Measurements from ENCODE around the gene EEF1G. TPM values are rescaled to one million over a fixed set of nuclear protein-coding genes. Genes with fewer than 3 reads are reported as not detected.

Gene EEF1G
- total and polyA plus RNA-seq, 2 of the 13 experiments (the other 11 are each of a cell fraction or from before 2014, with no cell fraction given): 1,787 to 2,144 TPM

DNA sequence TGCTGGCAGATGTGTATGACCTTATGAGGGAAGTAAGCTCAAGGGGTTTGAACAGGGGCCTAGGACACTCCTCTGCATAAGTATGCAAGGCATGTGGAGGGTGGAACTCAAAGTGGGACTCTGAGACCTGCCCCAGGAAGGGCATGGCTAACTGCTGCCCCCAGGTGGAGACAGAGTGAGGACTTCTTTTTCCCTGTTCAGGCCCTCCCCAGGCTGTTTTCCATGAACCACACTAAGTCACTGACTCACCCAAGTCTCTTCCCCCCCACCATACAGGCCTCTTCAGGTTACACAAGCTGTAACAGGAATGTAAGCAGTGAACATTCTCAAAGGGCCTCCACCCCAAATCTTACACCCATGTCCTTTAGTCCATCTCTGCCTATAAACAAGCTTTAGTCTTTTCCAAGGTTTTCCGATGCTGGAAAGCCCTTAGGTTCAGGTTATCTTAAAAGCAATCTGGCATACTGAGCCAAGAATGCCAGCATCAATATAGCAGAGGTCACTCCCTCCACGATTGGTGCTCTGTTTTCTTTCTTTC is 13.1 kb downstream of the EEF1G start (continued):
- TF ChIP-seq, protein P1, sequence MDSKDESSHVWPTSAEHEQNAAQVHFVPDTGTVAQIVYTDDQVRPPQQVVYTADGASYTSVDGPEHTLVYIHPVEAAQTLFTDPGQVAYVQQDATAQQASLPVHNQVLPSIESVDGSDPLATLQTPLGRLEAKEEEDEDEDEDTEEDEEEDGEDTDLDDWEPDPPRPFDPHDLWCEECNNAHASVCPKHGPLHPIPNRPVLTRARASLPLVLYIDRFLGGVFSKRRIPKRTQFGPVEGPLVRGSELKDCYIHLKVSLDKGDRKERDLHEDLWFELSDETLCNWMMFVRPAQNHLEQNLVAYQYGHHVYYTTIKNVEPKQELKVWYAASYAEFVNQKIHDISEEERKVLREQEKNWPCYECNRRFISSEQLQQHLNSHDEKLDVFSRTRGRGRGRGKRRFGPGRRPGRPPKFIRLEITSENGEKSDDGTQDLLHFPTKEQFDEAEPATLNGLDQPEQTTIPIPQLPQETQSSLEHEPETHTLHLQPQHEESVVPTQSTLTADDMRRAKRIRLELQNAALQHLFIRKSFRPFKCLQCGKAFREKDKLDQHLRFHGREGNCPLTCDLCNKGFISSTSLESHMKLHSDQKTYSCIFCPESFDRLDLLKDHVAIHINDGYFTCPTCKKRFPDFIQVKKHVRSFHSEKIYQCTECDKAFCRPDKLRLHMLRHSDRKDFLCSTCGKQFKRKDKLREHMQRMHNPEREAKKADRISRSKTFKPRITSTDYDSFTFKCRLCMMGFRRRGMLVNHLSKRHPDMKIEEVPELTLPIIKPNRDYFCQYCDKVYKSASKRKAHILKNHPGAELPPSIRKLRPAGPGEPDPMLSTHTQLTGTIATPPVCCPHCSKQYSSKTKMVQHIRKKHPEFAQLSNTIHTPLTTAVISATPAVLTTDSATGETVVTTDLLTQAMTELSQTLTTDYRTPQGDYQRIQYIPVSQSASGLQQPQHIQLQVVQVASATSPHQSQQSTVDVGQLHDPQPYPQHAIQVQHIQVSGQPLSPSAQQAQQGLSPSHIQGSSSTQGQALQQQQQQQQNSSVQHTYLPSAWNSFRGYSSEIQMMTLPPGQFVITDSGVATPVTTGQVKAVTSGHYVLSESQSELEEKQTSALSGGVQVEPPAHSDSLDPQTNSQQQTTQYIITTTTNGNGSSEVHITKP (CRISPR knock-in tag; IDR thresholded peaks at IDR 0.05; ENCODE audit: low read depth): peak; percentile 30; the same call in 1 of the 2 replicates
- TF ChIP-seq MAZ (IDR thresholded peaks at IDR 0.05; ENCODE audit: borderline replicate concordance, low read depth, low read length): no peak
- 0 out of 2 replicates have a peak, but pooled peaks have one; percentile 25 for TF ChIP-seq MAZ (CRISPR knock-in tag; IDR thresholded peaks at IDR 0.05; ENCODE audit: low read depth)
- no peak for TF ChIP-seq NCOA2 (CRISPR knock-in tag; IDR thresholded peaks at IDR 0.05)
- peak; percentile 14; the same call in 1 of the 2 replicates for TF ChIP-seq HOXA3 (CRISPR knock-in tag; IDR thresholded peaks at IDR 0.05)
- TF ChIP-seq, protein P2, sequence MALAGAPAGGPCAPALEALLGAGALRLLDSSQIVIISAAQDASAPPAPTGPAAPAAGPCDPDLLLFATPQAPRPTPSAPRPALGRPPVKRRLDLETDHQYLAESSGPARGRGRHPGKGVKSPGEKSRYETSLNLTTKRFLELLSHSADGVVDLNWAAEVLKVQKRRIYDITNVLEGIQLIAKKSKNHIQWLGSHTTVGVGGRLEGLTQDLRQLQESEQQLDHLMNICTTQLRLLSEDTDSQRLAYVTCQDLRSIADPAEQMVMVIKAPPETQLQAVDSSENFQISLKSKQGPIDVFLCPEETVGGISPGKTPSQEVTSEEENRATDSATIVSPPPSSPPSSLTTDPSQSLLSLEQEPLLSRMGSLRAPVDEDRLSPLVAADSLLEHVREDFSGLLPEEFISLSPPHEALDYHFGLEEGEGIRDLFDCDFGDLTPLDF (CRISPR knock-in tag; IDR thresholded peaks at IDR 0.05): no peak
- no peak for TF ChIP-seq SMAD1 (CRISPR knock-in tag; IDR thresholded peaks at IDR 0.05; ENCODE audit: borderline replicate concordance, low read depth)
- TF ChIP-seq NONO (IDR thresholded peaks at IDR 0.05): no peak
- peak; percentile 50; the same call in 1 of the 2 replicates for TF ChIP-seq NONO (CRISPR knock-in tag; conservative IDR thresholded peaks at IDR 0.05)
- TF ChIP-seq NCOA5 (CRISPR knock-in tag; IDR thresholded peaks at IDR 0.05): no peak
- TF ChIP-seq MIXL1 (CRISPR knock-in tag; IDR thresholded peaks at IDR 0.05): 0 out of 2 replicates have a peak, but pooled peaks have one; percentile 36
- TF ChIP-seq NFATC3 (CRISPR knock-in tag; IDR thresholded peaks at IDR 0.05): no peak
- TF ChIP-seq GATAD1 (CRISPR knock-in tag; IDR thresholded peaks at IDR 0.05): 0 out of 2 replicates have a peak, but pooled peaks have one; percentile 48
- no peak for TF ChIP-seq ZNF720 (CRISPR knock-in tag; IDR thresholded peaks at IDR 0.05)
- TF ChIP-seq, protein P3, sequence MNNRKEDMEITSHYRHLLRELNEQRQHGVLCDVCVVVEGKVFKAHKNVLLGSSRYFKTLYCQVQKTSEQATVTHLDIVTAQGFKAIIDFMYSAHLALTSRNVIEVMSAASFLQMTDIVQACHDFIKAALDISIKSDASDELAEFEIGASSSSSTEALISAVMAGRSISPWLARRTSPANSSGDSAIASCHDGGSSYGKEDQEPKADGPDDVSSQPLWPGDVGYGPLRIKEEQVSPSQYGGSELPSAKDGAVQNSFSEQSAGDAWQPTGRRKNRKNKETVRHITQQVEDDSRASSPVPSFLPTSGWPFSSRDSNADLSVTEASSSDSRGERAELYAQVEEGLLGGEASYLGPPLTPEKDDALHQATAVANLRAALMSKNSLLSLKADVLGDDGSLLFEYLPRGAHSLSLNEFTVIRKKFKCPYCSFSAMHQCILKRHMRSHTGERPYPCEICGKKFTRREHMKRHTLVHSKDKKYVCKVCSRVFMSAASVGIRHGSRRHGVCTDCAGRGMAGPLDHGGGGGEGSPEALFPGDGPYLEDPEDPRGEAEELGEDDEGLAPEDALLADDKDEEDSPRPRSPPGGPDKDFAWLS (CRISPR knock-in tag; IDR thresholded peaks at IDR 0.05; ENCODE audit: borderline replicate concordance): no peak
- peak; percentile 71; the same call in 1 of the 3 replicates for TF ChIP-seq MXI1 (IDR thresholded peaks at IDR 0.05; ENCODE audit: borderline replicate concordance, low read depth, low read length)
- no peak for TF ChIP-seq TEAD2 (CRISPR knock-in tag; IDR thresholded peaks at IDR 0.05)
- TF ChIP-seq, protein P4, sequence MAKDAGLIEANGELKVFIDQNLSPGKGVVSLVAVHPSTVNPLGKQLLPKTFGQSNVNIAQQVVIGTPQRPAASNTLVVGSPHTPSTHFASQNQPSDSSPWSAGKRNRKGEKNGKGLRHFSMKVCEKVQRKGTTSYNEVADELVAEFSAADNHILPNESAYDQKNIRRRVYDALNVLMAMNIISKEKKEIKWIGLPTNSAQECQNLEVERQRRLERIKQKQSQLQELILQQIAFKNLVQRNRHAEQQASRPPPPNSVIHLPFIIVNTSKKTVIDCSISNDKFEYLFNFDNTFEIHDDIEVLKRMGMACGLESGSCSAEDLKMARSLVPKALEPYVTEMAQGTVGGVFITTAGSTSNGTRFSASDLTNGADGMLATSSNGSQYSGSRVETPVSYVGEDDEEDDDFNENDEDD (CRISPR knock-in tag; IDR thresholded peaks at IDR 0.05; ENCODE audit: borderline replicate concordance): no peak
- TF ChIP-seq ZNF274 (CRISPR knock-in tag; IDR thresholded peaks at IDR 0.05): no peak
- no peak for TF ChIP-seq ZNF329 (CRISPR knock-in tag; IDR thresholded peaks at IDR 0.05; ENCODE audit: low read depth)
- TF ChIP-seq ZNF614 (CRISPR knock-in tag; IDR thresholded peaks at IDR 0.05; ENCODE audit: borderline replicate concordance): no peak
- 0 out of 2 replicates have a peak, but pooled peaks have one; percentile 63 for TF ChIP-seq MEF2D (CRISPR knock-in tag; IDR thresholded peaks at IDR 0.05)
- peak; percentile 32; the same call in 1 of the 2 replicates for TF ChIP-seq FOXK1 (CRISPR knock-in tag; IDR thresholded peaks at IDR 0.05; ENCODE audit: borderline replicate concordance, low read depth)
- TF ChIP-seq RFXANK (CRISPR knock-in tag; IDR thresholded peaks at IDR 0.05): 0 out of 2 replicates have a peak, but pooled peaks have one; percentile 28
- 0 out of 2 replicates have a peak, but pooled peaks have one; percentile 40 for TF ChIP-seq FOXO1 (CRISPR knock-in tag; IDR thresholded peaks at IDR 0.05)

All from HepG2 (cell line).